Keratinocyte (primary cell): Measurements from ENCODE around the gene RXRA.
A peak's percentile ranks its signal among the peaks of the same experiment; 100 is the strongest.

Experiments
- CTCF ChIP-seq, 3 experiments: IDR thresholded peaks in 1 of 3; conservative IDR thresholded peaks in 1 of 3; optimal IDR thresholded peaks in 1 of 3; 2 replicates in 2 of 3; 3 replicates in 1 of 3; pipeline versions ENCODE3 to v1.5.1; 2011; ENCODE audit warnings: low read length in 3 of 3, mild to moderate bottlenecking in 3 of 3, moderate library complexity in 2 of 3, control low read depth in 1 of 3, inconsistent platforms in 1 of 3; ENCODE audit not compliant: insufficient read depth in 2 of 3; ENCODE audit errors: extremely low read depth in 1 of 3
- EZH2 ChIP-seq: IDR thresholded peaks from one replicate; pipeline ENCODE4 v1.6.1; 2012; ENCODE audit warnings: inconsistent platforms, mild to moderate bottlenecking, low read length, moderate library complexity

DNA sequence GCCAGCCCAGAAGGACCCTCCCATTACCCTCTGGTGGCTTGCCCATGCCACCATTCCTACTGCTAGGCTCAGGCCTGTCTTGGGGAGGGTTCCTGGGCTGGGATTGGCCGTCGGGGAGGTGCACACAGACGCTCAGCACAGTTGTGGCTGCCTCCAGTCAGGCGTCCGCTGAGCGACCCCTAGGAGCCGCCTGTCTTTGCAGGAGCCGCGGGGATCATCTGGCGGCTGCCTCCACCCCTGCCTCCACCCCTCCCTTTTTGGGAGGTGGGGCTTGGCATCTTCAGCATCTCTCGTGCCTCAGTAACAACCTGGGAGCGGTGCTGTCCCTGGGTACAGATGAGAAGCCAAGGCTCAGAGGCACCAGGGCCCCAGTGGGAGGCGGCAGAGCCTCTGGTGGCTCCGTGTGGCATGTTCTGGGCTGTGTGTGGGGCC, 39.6 kb downstream of the RXRA start:
- TF ChIP-seq EZH2 (no peak), CTCF (optimal IDR thresholded peaks at IDR 0.05 in 1 of 3, IDR thresholded peaks at IDR 0.05 in 1 of 3, conservative IDR thresholded peaks at IDR 0.05 in 1 of 3; ENCODE audit: extremely low read depth in 1 of 3, insufficient read depth in 2 of 3, low read length in 3 of 3) (peak in 2 of 3 experiments; percentile 10 to 12)
